SK-N-SH (cell line): ENCODE data around the gene ATP8A1. TPM values are rescaled to one million over a fixed set of nuclear protein-coding genes. Genes with fewer than 3 reads are reported as not detected.

Experiments
- CTCF ChIA-PET: fragments of 300-600, 350-600 bp; formaldehyde crosslinking; extraction: SDS; loops from one replicate; lab custom pipeline; 2021; lab: Yijun Ruan, JAX
- POLR2A ChIA-PET: fragments of 350-600 bp; sonication (Branson Sonifier 250); formaldehyde crosslinking; extraction: SDS; loops from one replicate; lab custom pipeline; 2020; ENCODE audit warnings: antibody characterized with exemption, inconsistent platforms; lab: Yijun Ruan, JAX
- DNase-seq: peaks from one replicate; pipeline ENCODE4 v3.0.0; 2012
- H2AFZ ChIP-seq: fragments of 200-600 bp; sonication (generic); 2 replicates; pipeline ENCODE4 v1.8.1; 2016; ENCODE audit warnings: antibody characterized with exemption, mild to moderate bottlenecking, low read depth
- H3F3A ChIP-seq: fragments of 200-600 bp; sonication (generic); replicated peaks from 2 replicates; pipeline ENCODE3; 2016; ENCODE audit warnings: antibody characterized with exemption, mild to moderate bottlenecking; ENCODE audit not compliant: insufficient read depth
- H3K27ac ChIP-seq, 2 experiments: fragments of 200-500 bp in 1 of 2; fragments of 200-600 bp in 1 of 2; sonication (Bioruptor generic) in 1 of 2; sonication (generic), shearing (Covaris generic) in 1 of 2; 2 replicates each; pipeline versions ENCODE4 v1.5.1 to v1.6.1; 2014 to 2016; ENCODE audit warnings: low read depth in 2 of 2, inconsistent platforms in 1 of 2, low read length in 1 of 2, mild to moderate bottlenecking in 1 of 2, mixed read lengths in 1 of 2
- H3K27me3 ChIP-seq: fragments of 200-600 bp; sonication (generic), shearing (Covaris generic); 2 replicates; pipeline ENCODE4 v1.6.1; 2016; ENCODE audit warnings: mixed run types; ENCODE audit not compliant: insufficient read depth
- H3K36me3 ChIP-seq, 2 experiments: fragments of 200-500 bp in 1 of 2; fragments of 200-600 bp in 1 of 2; sonication (Bioruptor generic) in 1 of 2; sonication (generic) in 1 of 2; replicated peaks in 1 of 2; 2 replicates each; pipeline versions ENCODE3 to v1.5.1; 2014 to 2016; ENCODE audit warnings: low read length in 1 of 2, mild to moderate bottlenecking in 1 of 2; ENCODE audit not compliant: insufficient read depth in 2 of 2, control insufficient read depth in 1 of 2
- H3K4me1 ChIP-seq, 2 experiments: fragments of 200-500 bp in 1 of 2; fragments of 200-600 bp in 1 of 2; sonication (Bioruptor generic) in 1 of 2; sonication (generic), shearing (Covaris generic) in 1 of 2; 2 replicates each; pipeline versions ENCODE4 v1.5.1 to v1.6.1; 2014 to 2016; ENCODE audit warnings: low read depth in 1 of 2, low read length in 1 of 2, mixed run types in 1 of 2; ENCODE audit not compliant: insufficient read depth in 2 of 2, control insufficient read depth in 1 of 2
- H3K4me2 ChIP-seq: fragments of 200-600 bp; sonication (generic), shearing (Covaris generic); 2 replicates; pipeline ENCODE4 v1.6.1; 2017; ENCODE audit warnings: mixed run types
- H3K4me3 ChIP-seq, 2 experiments: fragments of 200-500 bp in 1 of 2; fragments of 200-600 bp in 1 of 2; sonication (Bioruptor generic) in 1 of 2; sonication (generic), shearing (Covaris generic) in 1 of 2; 2 replicates each; pipeline versions ENCODE4 v1.5.1 to v1.8.1; 2014 to 2016; ENCODE audit warnings: low read depth in 2 of 2, inconsistent platforms in 1 of 2, low read length in 1 of 2, mild to moderate bottlenecking in 1 of 2, mixed read lengths in 1 of 2, moderate library complexity in 1 of 2
- H3K79me2 ChIP-seq: fragments of 200-600 bp; sonication (generic); 2 replicates; pipeline ENCODE4 v1.8.1; 2017; ENCODE audit warnings: mild to moderate bottlenecking; ENCODE audit not compliant: insufficient read depth
- H3K9ac ChIP-seq: fragments of 200-600 bp; sonication (generic); 2 replicates; pipeline ENCODE4 v1.6.1; 2017; ENCODE audit warnings: mixed run types
- H3K9me2 ChIP-seq: fragments of 200-600 bp; sonication (generic); 2 replicates; pipeline ENCODE4 v1.6.1; 2017; ENCODE audit warnings: mixed run types
- H3K9me3 ChIP-seq: fragments of 200-600 bp; sonication (generic); 2 replicates; pipeline ENCODE4 v1.6.1; 2017; ENCODE audit warnings: mixed run types, mild to moderate bottlenecking, moderate library complexity
- H4K20me1 ChIP-seq: fragments of 200-600 bp; sonication (generic); 2 replicates; pipeline ENCODE4 v1.6.1; 2017; ENCODE audit warnings: mild to moderate bottlenecking, mixed run types; ENCODE audit not compliant: insufficient read depth
- EP300 ChIP-seq, 2 experiments: IDR thresholded peaks; 2 replicates each; pipeline versions ENCODE4 v1.4.0 to v1.6.1; 2012; ENCODE audit warnings: borderline replicate concordance in 1 of 2, low read depth in 1 of 2, low read length in 1 of 2
- FOXM1 ChIP-seq: IDR thresholded peaks from 2 replicates; pipeline ENCODE4 v1.4.0; 2012; ENCODE audit warnings: low read depth, mild to moderate bottlenecking
- GABPA ChIP-seq: IDR thresholded peaks from 2 replicates; pipeline ENCODE4 v1.4.0; 2012; ENCODE audit warnings: low read depth, mild to moderate bottlenecking
- GATA2 ChIP-seq: sonication (generic); formaldehyde crosslinking; IDR thresholded peaks from 2 replicates; pipeline ENCODE4 v1.5.0; 2020; ENCODE audit warnings: mild to moderate bottlenecking, missing genetic modification reagents
- JUND ChIP-seq: IDR thresholded peaks from 2 replicates; pipeline ENCODE4 v1.4.0; 2012
- MXI1 ChIP-seq: IDR thresholded peaks from 2 replicates; pipeline ENCODE4 v1.6.1; 2012; ENCODE audit warnings: mild to moderate bottlenecking, low read depth, low read length, improper control_type of control experiment
- NRF1 ChIP-seq: IDR thresholded peaks from 2 replicates; pipeline ENCODE4 v1.6.1; 2012; ENCODE audit warnings: low read depth, mild to moderate bottlenecking, low read length
- REST ChIP-seq: IDR thresholded peaks from 2 replicates; pipeline ENCODE4 v1.6.1; 2012; ENCODE audit warnings: mild to moderate bottlenecking, low read depth, low read length, moderate library complexity
- RFX5 ChIP-seq: IDR thresholded peaks from 2 replicates; pipeline ENCODE4 v1.6.1; 2012; ENCODE audit warnings: mild to moderate bottlenecking, improper control_type of control experiment, low read length
- RXRA ChIP-seq: IDR thresholded peaks from 2 replicates; pipeline ENCODE4 v1.4.0; 2012; ENCODE audit warnings: low read depth, mild to moderate bottlenecking, borderline replicate concordance
- SMC3 ChIP-seq: IDR thresholded peaks from 2 replicates; pipeline ENCODE4 v1.6.1; 2012; ENCODE audit warnings: low read depth, low read length, improper control_type of control experiment
- TAF1 ChIP-seq: IDR thresholded peaks from 2 replicates; pipeline ENCODE4 v1.6.1; 2012; ENCODE audit warnings: low read depth, mild to moderate bottlenecking, low read length, moderate library complexity, borderline replicate concordance
- WGBS: methylation state at CpG from one replicate; pipeline ENCODE4 v1.1.6; 2017; ENCODE audit warnings: low lambda C conversion rate; 5-methylcytosine and 5-hydroxymethylcytosine counted together
- polyA plus RNA-seq, 3 experiments: library from polyadenylated mRNA; depleted of rRNA; stranded (reverse); fragments of >200 nt; gene quantifications; 2 replicates each; pipeline ENCODE4 v1.2.3, GENCODE V29; 2012
- TF ChIP-seq, protein P1 (sequence below): fragments of 150-350 bp; IDR thresholded peaks from 2 replicates; pipeline ENCODE4 v1.6.1; 2016; ENCODE audit warnings: mild to moderate bottlenecking, low read depth, low read length

ATP8A1 gene
- polyA plus RNA-seq, 1 of the 3 experiments (the other 2 are of a cell fraction): 0.38 TPM

- H3K27me3 ChIP-seq: no peaks in the 10 kb centered on the region
- ChIA-PET POLR2A (no interaction called here), CTCF (interaction anchor here (2.3 kb wide), 1 partner anchor 71 kb away, joined by 6 read pairs; no protein-coding TSS in a partner anchor)
- no peak overlapping the region for H3K9ac ChIP-seq
- H3F3A ChIP-seq: no peaks in the 10 kb centered on the region
- H3K27ac ChIP-seq: no peak overlapping the region
- H3K9me3 ChIP-seq: no peaks in the 10 kb centered on the region
- H3K4me1 ChIP-seq: peaks cover 0 to 6% of the 10 kb centered on the region in 2 experiments; a peak in 2 of 4 replicates
- WGBS: 53% methylated on average over 1 of the region's 1 CpG
- H3K9me2 ChIP-seq: no peaks in the 10 kb centered on the region
- no peak overlapping the region for H2AFZ ChIP-seq
- no peaks in the 10 kb centered on the region for H3K36me3 ChIP-seq
- DNase-seq: no peak
- H3K4me3 ChIP-seq: no peak overlapping the region
- H4K20me1 ChIP-seq: no peaks in the 10 kb centered on the region
- no peak for TF ChIP-seq RXRA
- TF ChIP-seq RFX5: no peak
- TF ChIP-seq, protein P1, sequence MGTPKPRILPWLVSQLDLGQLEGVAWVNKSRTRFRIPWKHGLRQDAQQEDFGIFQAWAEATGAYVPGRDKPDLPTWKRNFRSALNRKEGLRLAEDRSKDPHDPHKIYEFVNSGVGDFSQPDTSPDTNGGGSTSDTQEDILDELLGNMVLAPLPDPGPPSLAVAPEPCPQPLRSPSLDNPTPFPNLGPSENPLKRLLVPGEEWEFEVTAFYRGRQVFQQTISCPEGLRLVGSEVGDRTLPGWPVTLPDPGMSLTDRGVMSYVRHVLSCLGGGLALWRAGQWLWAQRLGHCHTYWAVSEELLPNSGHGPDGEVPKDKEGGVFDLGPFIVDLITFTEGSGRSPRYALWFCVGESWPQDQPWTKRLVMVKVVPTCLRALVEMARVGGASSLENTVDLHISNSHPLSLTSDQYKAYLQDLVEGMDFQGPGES: no peak
- no peak for TF ChIP-seq SMC3
- TF ChIP-seq FOXM1: no peak
- TF ChIP-seq GATA2 (CRISPR knock-in tag): no peak
- no peak for TF ChIP-seq GABPA
- no peak for TF ChIP-seq REST
- no peak for TF ChIP-seq JUND
- no peak for TF ChIP-seq MXI1
- no peak overlapping the region for H3K4me2 ChIP-seq
- no peaks in the 10 kb centered on the region for H3K79me2 ChIP-seq
Observed at GRCh38 chr4:42678512-42678911, 21.6 kb upstream of the ATP8A1 start.

GRCh38 chr4:42676066-42676951, 19.4 kb upstream of the ATP8A1 start:
- TF ChIP-seq EP300 (IDR thresholded peaks at IDR 0.05; ENCODE audit: borderline replicate concordance in 1 of 2, low read depth in 1 of 2, low read length in 1 of 2) (peak in 1 of 2 experiments; percentile 39; a peak in 1 of 4 replicates), GABPA (no peak), TAF1 (no peak), NRF1 (no peak), GATA2 (CRISPR knock-in tag) (peak; percentile 72)
- CTCF ChIA-PET: interaction anchor here (1.3 to 2.3 kb wide), 4 partner anchors 19 to 366 kb away, joined by 3 to 6 read pairs (median 3); partner anchors contain the start of gene ATP8A1
- DNase-seq: peak; percentile 6

More at GRCh38 chr4:42676066-42676951, 19.4 kb upstream of the ATP8A1 start:
- no peaks in the 10 kb centered on the region for H3K79me2 ChIP-seq
- no peaks in the 10 kb centered on the region for H4K20me1 ChIP-seq
- H2AFZ ChIP-seq: no peak overlapping the region
- H3K9ac ChIP-seq: no peak overlapping the region
- no peak overlapping the region for H3K4me3 ChIP-seq
- no peaks in the 10 kb centered on the region for H3F3A ChIP-seq
- POLR2A ChIA-PET: interaction anchor here (0.8 to 1.8 kb wide), 3 partner anchors 9 to 20 kb away, joined by 3 to 8 read pairs (median 5); partner anchors contain the start of gene ATP8A1
- H3K9me2 ChIP-seq: no peaks in the 10 kb centered on the region
- H3K4me2 ChIP-seq: no peak overlapping the region
- H3K27me3 ChIP-seq: no peaks in the 10 kb centered on the region
- no peaks in the 10 kb centered on the region for H3K36me3 ChIP-seq
- H3K9me3 ChIP-seq: no peaks in the 10 kb centered on the region
- 10% methylated on average over 8 of the region's 8 CpGs for WGBS
- H3K27ac ChIP-seq: peak overlapping the region in 1 of 2 experiments; percentile 89; a peak in 2 of 4 replicates
- peaks cover 0 to 9% of the 10 kb centered on the region in 2 experiments; a peak in 2 of 4 replicates for H3K4me1 ChIP-seq
